GM18861 (cell line): ENCODE data around the gene POLA1.

Experiments used
- ATAC-seq: cut with Tn5 transposase; IDR thresholded peaks from one replicate; pipeline ENCODE4 v1.9.1; 2021; ENCODE audit not compliant: unreplicated experiment

POLA1 gene

GRCh38 chrX:24963823-24964222 lies 270.1 kb downstream of the POLA1 start:
- ATAC-seq: no peak

GRCh38 chrX:24965372-24965771 lies 271.7 kb downstream of the POLA1 start:
- ATAC-seq: no peak

- no peak for ATAC-seq
These were observed 276.1 kb downstream of the POLA1 start for GRCh38 chrX:24969812-24970211.

GRCh38 chrX:24979081-24979480 lies 285.4 kb downstream of the POLA1 start:
- peak; percentile 48 for ATAC-seq

GRCh38 chrX:24981030-24981429 lies 287.3 kb downstream of the POLA1 start:
- ATAC-seq: no peak

GRCh38 chrX:24982306-24982965 lies 288.7 kb downstream of the POLA1 start:
- ATAC-seq: no peak

- no peak for ATAC-seq
These were observed 290.2 kb downstream of the POLA1 start for GRCh38 chrX:24983931-24984330.

GRCh38 chrX:24985120-24985519 lies 291.4 kb downstream of the POLA1 start:
- no peak for ATAC-seq

GRCh38 chrX:24987731-24988130 lies 294.0 kb downstream of the POLA1 start:
- ATAC-seq: no peak

- no peak for ATAC-seq
These were observed 294.6 kb downstream of the POLA1 start for GRCh38 chrX:24988314-24988713.

GRCh38 chrX:24990535-24990934 lies 296.8 kb downstream of the POLA1 start:
- no peak for ATAC-seq

GRCh38 chrX:24993879-24994278 lies 300.2 kb downstream of the POLA1 start:
- ATAC-seq: no peak

GRCh38 chrX:24996096-24996709 lies 302.5 kb downstream of the POLA1 start:
- ATAC-seq: no peak

- ATAC-seq: no peak
These were observed 305.8 kb downstream of the POLA1 start for GRCh38 chrX:24999511-24999910.

GRCh38 chrX:25001808-25002660 lies 308.3 kb downstream of the POLA1 start:
- no peak for ATAC-seq

GRCh38 chrX:25002661-25003020 lies 308.9 kb downstream of the POLA1 start:
- no peak for ATAC-seq

GRCh38 chrX:25003066-25003849 lies 309.5 kb downstream of the POLA1 start:
- no peak for ATAC-seq

GRCh38 chrX:25004040-25004439 lies 310.3 kb downstream of the POLA1 start:
- ATAC-seq: no peak

GRCh38 chrX:25004485-25005032 lies 310.8 kb downstream of the POLA1 start:
- ATAC-seq: no peak

- no peak for ATAC-seq
These were observed 311.3 kb downstream of the POLA1 start for GRCh38 chrX:25005034-25005381.
